ENCODE measurements around the gene KDM4C.
"Not testable (repeated sequence)": the region's sequence is repeated elsewhere in the genome, so short reads cannot be mapped to it uniquely, and the experiment has no call there.

KDM4C gene

DNA sequence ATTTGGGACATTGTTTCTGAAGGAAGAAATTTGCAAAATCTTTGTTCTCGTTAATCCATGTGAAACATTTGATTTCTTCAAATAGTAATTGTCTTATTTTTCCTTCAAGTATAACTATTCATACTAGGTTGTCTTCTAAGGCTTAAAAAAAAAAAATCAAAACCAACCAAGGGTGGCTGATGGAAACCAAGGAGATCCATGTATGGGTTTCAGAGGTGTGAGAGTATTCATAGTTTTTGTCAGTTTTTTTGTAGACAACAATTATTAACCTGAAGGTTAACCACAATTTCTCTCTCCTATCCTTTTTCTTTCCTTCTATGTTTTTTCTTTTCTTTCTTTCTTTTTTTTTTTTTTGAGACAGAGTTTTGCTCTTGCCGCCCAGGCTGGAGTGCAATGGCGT lies 35.4 kb downstream of the KDM4C start:
- no peaks in the 10 kb centered on the region for H3K9me3 ChIP-seq
- no peak overlapping the region for H3K27ac ChIP-seq
- H3K36me3 ChIP-seq = peaks cover 21% of the 10 kb centered on the region
- H3K27me3 ChIP-seq = no peaks in the 10 kb centered on the region
- TF ChIP-seq, protein P1, sequence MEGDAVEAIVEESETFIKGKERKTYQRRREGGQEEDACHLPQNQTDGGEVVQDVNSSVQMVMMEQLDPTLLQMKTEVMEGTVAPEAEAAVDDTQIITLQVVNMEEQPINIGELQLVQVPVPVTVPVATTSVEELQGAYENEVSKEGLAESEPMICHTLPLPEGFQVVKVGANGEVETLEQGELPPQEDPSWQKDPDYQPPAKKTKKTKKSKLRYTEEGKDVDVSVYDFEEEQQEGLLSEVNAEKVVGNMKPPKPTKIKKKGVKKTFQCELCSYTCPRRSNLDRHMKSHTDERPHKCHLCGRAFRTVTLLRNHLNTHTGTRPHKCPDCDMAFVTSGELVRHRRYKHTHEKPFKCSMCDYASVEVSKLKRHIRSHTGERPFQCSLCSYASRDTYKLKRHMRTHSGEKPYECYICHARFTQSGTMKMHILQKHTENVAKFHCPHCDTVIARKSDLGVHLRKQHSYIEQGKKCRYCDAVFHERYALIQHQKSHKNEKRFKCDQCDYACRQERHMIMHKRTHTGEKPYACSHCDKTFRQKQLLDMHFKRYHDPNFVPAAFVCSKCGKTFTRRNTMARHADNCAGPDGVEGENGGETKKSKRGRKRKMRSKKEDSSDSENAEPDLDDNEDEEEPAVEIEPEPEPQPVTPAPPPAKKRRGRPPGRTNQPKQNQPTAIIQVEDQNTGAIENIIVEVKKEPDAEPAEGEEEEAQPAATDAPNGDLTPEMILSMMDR (IDR thresholded peaks at IDR 0.05) = no peak
- H3K4me1 ChIP-seq (ENCODE audit: control insufficient read depth in 1 of 2, insufficient read depth in 1 of 2, low read depth in 1 of 2, low read length in 1 of 2) = no peaks in the 10 kb centered on the region
- no peak overlapping the region for H3K4me3 ChIP-seq (ENCODE audit: low read depth in 1 of 2, low read length in 1 of 2)

- H3K27ac ChIP-seq = no peak overlapping the region
- no peaks in the 10 kb centered on the region for H3K4me1 ChIP-seq (ENCODE audit: control insufficient read depth in 1 of 2, insufficient read depth in 1 of 2, low read depth in 1 of 2, low read length in 1 of 2)
- H3K36me3 ChIP-seq = peaks cover 21% of the 10 kb centered on the region
- TF ChIP-seq, protein P1 (IDR thresholded peaks at IDR 0.05) = no peak
- H3K9me3 ChIP-seq = no peaks in the 10 kb centered on the region
- no peaks in the 10 kb centered on the region for H3K27me3 ChIP-seq
- H3K4me3 ChIP-seq (ENCODE audit: low read depth in 1 of 2, low read length in 1 of 2) = no peak overlapping the region
These were observed 37.2 kb downstream of the KDM4C start for GRCh38 chr9:6794936-6795335.

- H3K9me3 ChIP-seq = no peaks in the 10 kb centered on the region
- H3K27ac ChIP-seq = no peak overlapping the region
- no peaks in the 10 kb centered on the region for H3K27me3 ChIP-seq
- H3K4me1 ChIP-seq (ENCODE audit: control insufficient read depth in 1 of 2, insufficient read depth in 1 of 2, low read depth in 1 of 2, low read length in 1 of 2) = no peaks in the 10 kb centered on the region
- no peak overlapping the region for H3K4me3 ChIP-seq (ENCODE audit: low read depth in 1 of 2, low read length in 1 of 2)
- TF ChIP-seq, protein P1 (IDR thresholded peaks at IDR 0.05) = no peak
- H3K36me3 ChIP-seq = peaks cover 15% of the 10 kb centered on the region
These were observed 45.2 kb downstream of the KDM4C start for GRCh38 chr9:6802926-6803325.

DNA sequence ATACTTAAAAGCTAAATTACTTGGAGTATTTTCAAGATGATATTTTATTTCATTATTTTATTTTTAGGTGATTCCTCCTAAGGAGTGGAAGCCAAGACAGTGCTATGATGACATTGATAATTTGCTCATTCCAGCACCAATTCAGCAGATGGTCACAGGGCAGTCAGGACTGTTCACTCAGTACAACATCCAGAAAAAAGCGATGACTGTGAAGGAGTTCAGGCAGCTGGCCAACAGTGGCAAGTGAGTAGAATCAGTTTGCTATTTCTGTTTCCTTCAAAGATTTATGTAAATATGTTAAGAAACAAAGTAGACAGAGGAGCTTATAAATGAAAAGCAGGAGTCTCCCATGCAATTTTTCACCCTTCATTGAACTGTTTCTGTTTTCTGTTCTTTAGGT lies 47.8 kb downstream of the KDM4C start:
- H3K4me3 ChIP-seq (ENCODE audit: low read depth in 1 of 2, low read length in 1 of 2) = no peak overlapping the region
- H3K27ac ChIP-seq = no peak overlapping the region
- H3K4me1 ChIP-seq (ENCODE audit: control insufficient read depth in 1 of 2, insufficient read depth in 1 of 2, low read depth in 1 of 2, low read length in 1 of 2) = no peaks in the 10 kb centered on the region
- H3K27me3 ChIP-seq = no peaks in the 10 kb centered on the region
- H3K9me3 ChIP-seq = no peaks in the 10 kb centered on the region
- peaks cover 19% of the 10 kb centered on the region for H3K36me3 ChIP-seq
- TF ChIP-seq, protein P1 (IDR thresholded peaks at IDR 0.05) = no peak

GRCh38 chr9:6806318-6806717 lies 48.5 kb downstream of the KDM4C start:
- not testable (repeated sequence) for H3K27me3 ChIP-seq; H3K4me1 ChIP-seq (ENCODE audit: control insufficient read depth in 1 of 2, insufficient read depth in 1 of 2, low read depth in 1 of 2, low read length in 1 of 2)

GRCh38 chr9:6807669-6808068 lies 49.9 kb downstream of the KDM4C start:
- H3K27me3 ChIP-seq; H3K27ac ChIP-seq; H3K4me1 ChIP-seq (ENCODE audit: control insufficient read depth in 1 of 2, insufficient read depth in 1 of 2, low read depth in 1 of 2, low read length in 1 of 2); H3K9me3 ChIP-seq; H3K4me3 ChIP-seq (ENCODE audit: low read depth in 1 of 2, low read length in 1 of 2): not testable (repeated sequence)
- H3K36me3 ChIP-seq = peaks cover 22% of the 10 kb centered on the region

More at GRCh38 chr9:6806318-6806717, 48.5 kb downstream of the KDM4C start:
- H3K4me3 ChIP-seq (ENCODE audit: low read depth in 1 of 2, low read length in 1 of 2); H3K9me3 ChIP-seq; H3K27ac ChIP-seq: not testable (repeated sequence)
- H3K36me3 ChIP-seq = peaks cover 22% of the 10 kb centered on the region

- TF ChIP-seq, protein P1 (IDR thresholded peaks at IDR 0.05) = no peak
- H3K4me3 ChIP-seq (ENCODE audit: low read depth in 1 of 2, low read length in 1 of 2) = no peak overlapping the region
These were observed 53.7 kb downstream of the KDM4C start for GRCh38 chr9:6811436-6811835.

More at GRCh38 chr9:6811436-6811835, 53.7 kb downstream of the KDM4C start:
- H3K27me3 ChIP-seq = no peaks in the 10 kb centered on the region
- H3K36me3 ChIP-seq = peaks cover 15% of the 10 kb centered on the region
- no peaks in the 10 kb centered on the region for H3K9me3 ChIP-seq
- H3K27ac ChIP-seq = no peak overlapping the region
- H3K4me1 ChIP-seq (ENCODE audit: control insufficient read depth in 1 of 2, insufficient read depth in 1 of 2, low read depth in 1 of 2, low read length in 1 of 2) = no peaks in the 10 kb centered on the region
